PFSK-1 (cell line): ENCODE measurements around the gene ARHGEF33.

Experiments
- FOXP2 ChIP-seq: optimal IDR thresholded peaks from 2 replicates; pipeline ENCODE3; 2011; ENCODE audit warnings: borderline replicate concordance, control low read depth, inconsistent platforms; ENCODE audit not compliant: insufficient read depth; ENCODE audit errors: extremely low read length, extremely low read depth
- POLR2AphosphoS5 ChIP-seq: IDR thresholded peaks from 2 replicates; pipeline ENCODE4 v1.6.1; 2012; ENCODE audit warnings: low read depth, mild to moderate bottlenecking, control low read depth, low read length, moderate library complexity
- SIN3A ChIP-seq: IDR thresholded peaks from 2 replicates; pipeline ENCODE4 v1.6.1; 2012; ENCODE audit warnings: mild to moderate bottlenecking, low read length, moderate library complexity, borderline replicate concordance; ENCODE audit not compliant: insufficient read depth
- TAF1 ChIP-seq: IDR thresholded peaks from 2 replicates; pipeline ENCODE4 v1.6.1; 2012; ENCODE audit warnings: low read length, control low read depth, borderline replicate concordance; ENCODE audit not compliant: insufficient read depth
- TF ChIP-seq, protein P1 (sequence below), 2 experiments: IDR thresholded peaks; 2 replicates each; pipeline versions ENCODE4 v1.6.1 to v1.8.0; 2011 to 2012; ENCODE audit warnings: low read depth in 2 of 2, low read length in 2 of 2, control low read depth in 1 of 2, inconsistent platforms in 1 of 2, mild to moderate bottlenecking in 1 of 2, moderate library complexity in 1 of 2; ENCODE audit not compliant: insufficient read depth in 1 of 2

ARHGEF33 gene

DNA sequence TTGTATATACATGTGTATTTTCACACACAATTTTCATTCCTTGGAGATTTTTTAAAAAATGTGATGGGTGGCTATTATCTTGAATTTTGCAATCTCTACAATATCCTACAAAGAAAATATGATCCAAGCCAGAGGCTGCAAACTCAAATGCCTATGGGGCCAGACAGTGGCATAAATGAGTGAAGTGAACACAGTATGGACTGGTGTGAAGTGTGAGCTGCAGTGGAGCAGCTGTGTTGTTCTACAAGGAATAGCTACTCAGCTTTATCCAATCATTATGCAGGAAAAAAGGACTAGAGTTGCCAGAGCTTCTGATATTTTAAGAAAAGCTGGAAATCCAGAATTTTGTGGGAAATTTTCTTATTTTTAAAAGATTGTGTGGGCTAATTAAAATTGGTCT is 62.1 kb downstream of the ARHGEF33 start:
- TF ChIP-seq TAF1 = no peak
- TF ChIP-seq SIN3A = no peak
- TF ChIP-seq POLR2AphosphoS5 = no peak
- TF ChIP-seq, protein P1, sequence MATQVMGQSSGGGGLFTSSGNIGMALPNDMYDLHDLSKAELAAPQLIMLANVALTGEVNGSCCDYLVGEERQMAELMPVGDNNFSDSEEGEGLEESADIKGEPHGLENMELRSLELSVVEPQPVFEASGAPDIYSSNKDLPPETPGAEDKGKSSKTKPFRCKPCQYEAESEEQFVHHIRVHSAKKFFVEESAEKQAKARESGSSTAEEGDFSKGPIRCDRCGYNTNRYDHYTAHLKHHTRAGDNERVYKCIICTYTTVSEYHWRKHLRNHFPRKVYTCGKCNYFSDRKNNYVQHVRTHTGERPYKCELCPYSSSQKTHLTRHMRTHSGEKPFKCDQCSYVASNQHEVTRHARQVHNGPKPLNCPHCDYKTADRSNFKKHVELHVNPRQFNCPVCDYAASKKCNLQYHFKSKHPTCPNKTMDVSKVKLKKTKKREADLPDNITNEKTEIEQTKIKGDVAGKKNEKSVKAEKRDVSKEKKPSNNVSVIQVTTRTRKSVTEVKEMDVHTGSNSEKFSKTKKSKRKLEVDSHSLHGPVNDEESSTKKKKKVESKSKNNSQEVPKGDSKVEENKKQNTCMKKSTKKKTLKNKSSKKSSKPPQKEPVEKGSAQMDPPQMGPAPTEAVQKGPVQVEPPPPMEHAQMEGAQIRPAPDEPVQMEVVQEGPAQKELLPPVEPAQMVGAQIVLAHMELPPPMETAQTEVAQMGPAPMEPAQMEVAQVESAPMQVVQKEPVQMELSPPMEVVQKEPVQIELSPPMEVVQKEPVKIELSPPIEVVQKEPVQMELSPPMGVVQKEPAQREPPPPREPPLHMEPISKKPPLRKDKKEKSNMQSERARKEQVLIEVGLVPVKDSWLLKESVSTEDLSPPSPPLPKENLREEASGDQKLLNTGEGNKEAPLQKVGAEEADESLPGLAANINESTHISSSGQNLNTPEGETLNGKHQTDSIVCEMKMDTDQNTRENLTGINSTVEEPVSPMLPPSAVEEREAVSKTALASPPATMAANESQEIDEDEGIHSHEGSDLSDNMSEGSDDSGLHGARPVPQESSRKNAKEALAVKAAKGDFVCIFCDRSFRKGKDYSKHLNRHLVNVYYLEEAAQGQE (IDR thresholded peaks at IDR 0.05; ENCODE audit: insufficient read depth in 1 of 2, low read depth in 2 of 2, low read length in 2 of 2) = no peak
- TF ChIP-seq FOXP2 = no peak

DNA sequence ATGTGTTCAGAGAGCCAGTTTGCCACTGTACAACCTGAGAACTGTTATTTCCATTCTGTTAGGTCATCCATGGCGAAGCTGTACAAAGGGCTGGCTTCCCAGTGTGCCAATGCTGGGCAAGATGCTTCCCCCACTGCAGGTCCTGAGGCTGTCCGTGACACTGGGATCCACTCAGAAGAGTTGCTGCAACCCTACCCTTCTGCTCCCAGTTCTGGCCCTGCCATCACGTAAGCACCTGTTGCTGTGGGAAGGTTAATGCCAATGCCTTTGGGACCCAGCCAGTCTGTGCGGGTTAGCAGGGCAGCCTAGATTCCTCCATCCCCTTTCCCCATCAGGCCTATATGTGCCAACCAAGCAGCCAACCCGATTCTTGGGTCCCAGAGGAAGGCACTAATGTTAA is 68.3 kb downstream of the ARHGEF33 start:
- no peak for TF ChIP-seq TAF1
- TF ChIP-seq POLR2AphosphoS5 = no peak
- TF ChIP-seq FOXP2 = no peak
- TF ChIP-seq, protein P1 (IDR thresholded peaks at IDR 0.05; ENCODE audit: insufficient read depth in 1 of 2, low read depth in 2 of 2, low read length in 2 of 2) = no peak
- no peak for TF ChIP-seq SIN3A

DNA sequence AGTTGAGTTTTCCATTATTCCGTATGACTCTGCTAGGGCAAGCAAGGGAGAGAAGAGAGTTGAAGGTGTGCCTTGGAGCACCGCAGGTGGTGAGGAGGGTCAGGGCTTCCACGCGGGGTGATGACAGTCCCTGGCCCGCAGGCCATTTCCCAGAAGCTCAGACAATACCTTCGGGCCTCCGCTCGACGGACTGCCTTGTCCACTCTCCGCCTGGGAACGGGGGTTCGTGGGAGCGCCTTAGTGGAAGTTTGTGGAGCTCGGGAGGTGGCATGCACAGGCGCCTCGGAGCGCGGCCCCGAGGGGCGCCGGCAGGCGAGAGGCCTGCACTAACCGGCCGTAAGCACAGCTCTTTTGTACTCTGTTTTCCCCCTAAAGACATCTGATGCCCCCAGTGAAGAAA is 69.8 kb downstream of the ARHGEF33 start:
- no peak for TF ChIP-seq FOXP2
- TF ChIP-seq, protein P1 (IDR thresholded peaks at IDR 0.05; ENCODE audit: insufficient read depth in 1 of 2, low read depth in 2 of 2, low read length in 2 of 2) = no peak
- TF ChIP-seq POLR2AphosphoS5 = no peak
- TF ChIP-seq SIN3A = no peak
- no peak for TF ChIP-seq TAF1

DNA sequence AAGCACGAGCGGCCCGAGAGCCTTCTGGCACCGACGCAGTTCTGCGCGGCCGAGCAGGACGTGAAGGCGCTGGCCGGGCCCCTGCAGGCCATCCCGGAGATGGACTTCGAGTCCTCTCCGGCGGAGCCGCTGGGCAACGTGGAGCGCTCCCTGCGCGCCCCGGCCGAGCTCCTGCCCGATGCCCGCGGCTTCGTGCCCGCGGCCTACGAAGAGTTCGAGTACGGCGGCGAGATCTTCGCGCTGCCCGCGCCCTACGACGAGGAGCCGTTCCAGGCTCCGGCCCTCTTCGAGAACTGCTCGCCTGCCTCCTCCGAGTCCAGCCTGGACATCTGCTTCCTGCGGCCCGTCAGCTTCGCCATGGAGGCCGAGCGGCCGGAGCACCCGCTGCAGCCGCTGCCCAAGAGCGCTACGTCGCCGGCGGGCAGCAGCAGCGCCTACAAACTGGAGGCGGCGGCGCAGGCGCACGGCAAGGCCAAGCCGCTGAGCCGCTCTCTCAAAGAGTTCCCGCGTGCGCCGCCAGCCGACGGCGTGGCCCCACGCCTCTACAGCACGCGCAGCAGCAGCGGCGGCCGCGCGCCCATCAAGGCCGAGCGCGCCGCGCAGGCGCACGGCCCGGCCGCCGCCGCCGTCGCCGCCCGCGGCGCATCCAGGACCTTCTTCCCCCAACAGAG is 70.4 kb downstream of the ARHGEF33 start:
- TF ChIP-seq FOXP2 = no peak
- TF ChIP-seq TAF1 = no peak
- TF ChIP-seq, protein P1 (IDR thresholded peaks at IDR 0.05; ENCODE audit: insufficient read depth in 1 of 2, low read depth in 2 of 2, low read length in 2 of 2) = no peak
- no peak for TF ChIP-seq SIN3A
- TF ChIP-seq POLR2AphosphoS5 = no peak
